ENCODE data around the gene PTPRN2. TPM values are rescaled to one million over a fixed set of nuclear protein-coding genes. Genes with fewer than 3 reads are reported as not detected.
A peak's percentile ranks its signal among the peaks of the same experiment; 100 is the strongest.

PTPRN2 gene
- total RNA-seq, 1 donor from 2014 or later, result 2.4 TPM

DNA sequence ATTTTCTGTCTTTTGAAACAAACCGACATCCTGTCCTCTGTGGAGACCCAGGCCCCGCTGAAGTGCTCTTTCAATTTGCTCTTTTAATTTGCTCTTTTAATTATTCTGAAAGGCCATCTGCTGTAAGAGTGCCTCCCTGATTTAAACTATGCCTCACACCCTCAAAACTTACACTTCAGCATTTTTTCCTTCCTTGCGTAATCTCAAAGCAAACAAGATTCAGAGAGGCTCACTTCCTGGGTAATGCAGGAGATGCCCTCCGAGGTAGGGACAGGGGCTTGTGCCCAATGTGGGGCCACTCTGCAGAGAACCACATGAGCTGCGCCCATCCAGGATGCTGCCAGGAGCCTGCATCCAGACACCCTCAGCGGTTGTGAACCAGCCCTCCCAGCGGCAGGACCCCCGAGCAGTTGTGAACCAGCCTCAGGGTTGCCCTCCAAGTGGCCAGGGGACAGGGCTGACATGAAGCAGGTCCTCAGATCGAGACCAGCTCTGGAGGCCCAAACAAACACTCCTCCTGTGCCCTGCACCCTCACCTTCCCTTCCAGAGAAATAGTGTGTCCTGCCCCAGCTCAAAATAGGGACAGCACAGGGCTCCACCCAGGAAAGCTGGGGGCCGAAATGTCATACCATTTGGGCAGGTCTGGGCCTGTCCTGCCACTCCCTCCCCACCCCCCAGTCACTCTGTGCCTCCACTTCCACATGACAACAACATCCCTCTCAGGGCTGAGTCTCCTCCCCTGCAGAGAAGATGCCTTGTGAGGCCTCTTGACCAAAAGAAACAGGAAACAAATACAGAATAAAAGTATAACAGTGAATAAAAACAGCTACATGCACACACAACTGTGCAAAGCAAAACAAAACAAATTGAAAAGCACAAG is 190.4 kb downstream of the PTPRN2 start:
- TF ChIP-seq, protein P1, sequence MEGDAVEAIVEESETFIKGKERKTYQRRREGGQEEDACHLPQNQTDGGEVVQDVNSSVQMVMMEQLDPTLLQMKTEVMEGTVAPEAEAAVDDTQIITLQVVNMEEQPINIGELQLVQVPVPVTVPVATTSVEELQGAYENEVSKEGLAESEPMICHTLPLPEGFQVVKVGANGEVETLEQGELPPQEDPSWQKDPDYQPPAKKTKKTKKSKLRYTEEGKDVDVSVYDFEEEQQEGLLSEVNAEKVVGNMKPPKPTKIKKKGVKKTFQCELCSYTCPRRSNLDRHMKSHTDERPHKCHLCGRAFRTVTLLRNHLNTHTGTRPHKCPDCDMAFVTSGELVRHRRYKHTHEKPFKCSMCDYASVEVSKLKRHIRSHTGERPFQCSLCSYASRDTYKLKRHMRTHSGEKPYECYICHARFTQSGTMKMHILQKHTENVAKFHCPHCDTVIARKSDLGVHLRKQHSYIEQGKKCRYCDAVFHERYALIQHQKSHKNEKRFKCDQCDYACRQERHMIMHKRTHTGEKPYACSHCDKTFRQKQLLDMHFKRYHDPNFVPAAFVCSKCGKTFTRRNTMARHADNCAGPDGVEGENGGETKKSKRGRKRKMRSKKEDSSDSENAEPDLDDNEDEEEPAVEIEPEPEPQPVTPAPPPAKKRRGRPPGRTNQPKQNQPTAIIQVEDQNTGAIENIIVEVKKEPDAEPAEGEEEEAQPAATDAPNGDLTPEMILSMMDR (IDR thresholded peaks at IDR 0.05; ENCODE audit: insufficient read depth, low read length, poor library complexity, severe bottlenecking), result no peak
- Histone ChIP-seq H3K27me3 (ENCODE audit: control insufficient read depth, insufficient read depth, low read length) (no peaks in the 10 kb centered on the region), H3K36me3 (ENCODE audit: control insufficient read depth, insufficient read depth, low read length) (no peaks in the 10 kb centered on the region), H3K4me3 (ENCODE audit: low read depth, low read length) (no peak overlapping the region)
- no peak for DNase-seq (ENCODE audit: low read depth)

DNA sequence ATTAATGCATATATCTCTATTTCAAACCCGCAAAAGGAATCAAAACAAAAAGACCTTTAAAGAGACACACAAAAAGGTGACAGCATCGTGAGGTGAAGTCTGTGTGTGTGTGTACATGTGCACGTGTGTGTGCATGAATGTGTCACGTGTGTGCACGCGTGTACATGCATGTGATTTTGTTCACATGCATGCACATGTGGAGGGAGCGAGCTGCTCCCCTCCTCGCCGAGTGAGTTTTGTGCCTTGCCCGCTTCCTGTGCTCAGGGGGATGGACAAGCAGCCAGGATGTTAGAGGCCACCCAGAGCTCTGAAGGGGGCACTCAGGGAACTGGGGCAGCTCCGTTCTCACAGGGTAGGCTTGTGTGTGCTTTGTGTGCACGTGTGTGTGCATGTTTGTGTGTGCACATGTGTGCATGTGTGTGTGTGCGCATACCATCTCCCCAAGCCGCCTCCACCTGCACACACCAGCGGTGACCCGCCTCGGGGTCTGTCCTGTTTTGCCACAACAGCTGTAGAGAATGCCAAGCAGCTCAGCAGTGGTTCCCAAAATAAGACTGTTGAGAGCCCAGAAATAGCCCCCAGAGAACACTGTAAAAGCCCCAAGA is 191.2 kb downstream of the PTPRN2 start:
- TF ChIP-seq, protein P1 (IDR thresholded peaks at IDR 0.05; ENCODE audit: insufficient read depth, low read length, poor library complexity, severe bottlenecking), result no peak
- H3K4me3 ChIP-seq (ENCODE audit: low read depth, low read length), result no peak overlapping the region
- no peaks in the 10 kb centered on the region for H3K27me3 ChIP-seq (ENCODE audit: control insufficient read depth, insufficient read depth, low read length)
- DNase-seq (ENCODE audit: low read depth), result no peak
- H3K36me3 ChIP-seq (ENCODE audit: control insufficient read depth, insufficient read depth, low read length), result no peaks in the 10 kb centered on the region

DNA sequence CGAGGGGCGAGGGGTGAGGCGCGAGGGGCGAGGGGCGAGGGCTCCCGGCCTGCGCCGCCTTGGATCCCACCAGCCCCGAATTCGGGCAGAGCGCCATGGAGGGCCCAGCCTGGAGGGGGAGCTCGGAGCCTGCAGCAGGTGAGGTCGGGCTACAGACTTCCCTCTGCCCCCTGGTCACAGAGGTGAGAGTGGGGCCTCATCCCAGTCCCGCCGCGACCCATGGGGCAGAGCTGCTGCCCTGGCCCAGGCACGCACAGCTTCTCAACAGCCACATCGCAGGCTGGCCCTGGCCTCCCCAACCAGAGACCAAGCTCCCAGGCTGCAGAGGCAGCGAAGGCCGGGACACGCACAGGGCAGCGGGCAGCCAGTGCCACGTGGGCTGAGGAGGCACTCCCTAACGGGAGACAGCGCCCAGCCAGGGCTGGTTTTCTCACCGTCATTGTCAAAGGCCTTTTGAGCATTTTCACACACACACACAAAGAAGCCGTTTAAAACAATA is 191.8 kb downstream of the PTPRN2 start:
- H3K4me3 ChIP-seq (ENCODE audit: low read depth, low read length), result no peak overlapping the region
- no peaks in the 10 kb centered on the region for H3K27me3 ChIP-seq (ENCODE audit: control insufficient read depth, insufficient read depth, low read length)
- H3K36me3 ChIP-seq (ENCODE audit: control insufficient read depth, insufficient read depth, low read length), result no peaks in the 10 kb centered on the region
- TF ChIP-seq, protein P1 (IDR thresholded peaks at IDR 0.05; ENCODE audit: insufficient read depth, low read length, poor library complexity, severe bottlenecking), result no peak
- DNase-seq (ENCODE audit: low read depth), result no peak

DNA sequence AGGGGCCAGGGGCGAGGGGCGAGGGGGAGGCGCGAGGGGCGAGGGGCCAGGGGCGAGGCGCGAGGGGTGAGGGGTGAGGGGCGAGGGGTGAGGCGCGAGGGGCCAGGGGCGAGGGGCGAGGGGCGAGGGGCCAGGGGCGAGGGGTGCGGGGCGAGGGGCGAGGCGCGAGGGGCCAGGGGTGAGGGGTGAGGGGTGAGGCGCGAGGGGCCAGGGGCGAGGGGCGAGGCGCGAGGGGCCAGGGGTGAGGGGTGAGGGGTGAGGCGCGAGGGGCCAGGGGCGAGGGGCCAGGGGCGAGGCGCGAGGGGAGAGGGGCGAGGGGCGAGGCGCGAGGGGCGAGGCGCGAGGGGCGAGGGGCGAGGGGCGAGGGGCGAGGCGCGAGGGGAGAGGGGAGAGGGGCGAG is 192.3 kb downstream of the PTPRN2 start:
- Histone ChIP-seq H3K4me3 (ENCODE audit: low read depth, low read length) (no peak overlapping the region), H3K36me3 (ENCODE audit: control insufficient read depth, insufficient read depth, low read length) (no peaks in the 10 kb centered on the region), H3K27me3 (ENCODE audit: control insufficient read depth, insufficient read depth, low read length) (no peaks in the 10 kb centered on the region)
- TF ChIP-seq, protein P1 (IDR thresholded peaks at IDR 0.05; ENCODE audit: insufficient read depth, low read length, poor library complexity, severe bottlenecking), result no peak
- no peak for DNase-seq (ENCODE audit: low read depth)

DNA sequence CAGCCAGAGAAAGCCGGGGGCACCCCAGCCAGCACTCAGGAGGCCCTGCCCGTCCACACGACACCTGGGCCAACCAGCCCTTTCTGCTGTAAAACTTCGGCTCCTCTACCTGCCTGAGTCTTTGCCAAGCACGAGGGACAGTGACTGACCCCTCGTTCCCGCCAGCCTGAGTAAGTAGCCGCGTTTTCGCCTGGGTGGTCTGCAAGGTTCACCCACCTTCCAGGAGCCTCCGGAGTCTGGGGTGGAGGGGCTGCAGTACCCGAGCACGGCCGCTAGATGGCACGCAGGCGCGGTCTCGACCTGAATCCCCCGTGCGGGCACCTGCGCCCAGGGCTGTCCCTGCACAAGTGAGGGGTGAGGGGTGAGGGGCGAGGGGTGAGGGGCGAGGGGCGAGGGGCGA is 192.7 kb downstream of the PTPRN2 start:
- TF ChIP-seq, protein P1 (IDR thresholded peaks at IDR 0.05; ENCODE audit: insufficient read depth, low read length, poor library complexity, severe bottlenecking), result peak; percentile 46
- Histone ChIP-seq H3K27me3 (ENCODE audit: control insufficient read depth, insufficient read depth, low read length) (no peaks in the 10 kb centered on the region), H3K4me3 (ENCODE audit: low read depth, low read length) (no peak overlapping the region), H3K36me3 (ENCODE audit: control insufficient read depth, insufficient read depth, low read length) (no peaks in the 10 kb centered on the region)
- no peak for DNase-seq (ENCODE audit: low read depth)

Measured in kidney epithelial cell (primary cell).